Peyer's patch (tissue), 4 donors: ENCODE data around the gene RHAG.

Experiments used
- CTCF ChIP-seq, 6 experiments: fragments of 450-650 bp in 4 of 6; fragments of 200-600 bp in 2 of 6; sonication (generic) in 1 of 6; IDR thresholded peaks; one replicate each; pipeline ENCODE4 v1.5.1; 2017 to 2019; ENCODE audit warnings: antibody characterized with exemption in 6 of 6, mild to moderate bottlenecking in 3 of 6, moderate library complexity in 1 of 6
- POLR2A ChIP-seq, 2 donors: fragments of 450-650 bp; IDR thresholded peaks; one replicate each; pipeline ENCODE4 v1.5.1; 2017; ENCODE audit warnings: antibody characterized with exemption in 2 of 2, mild to moderate bottlenecking in 2 of 2, moderate library complexity in 2 of 2

- TF ChIP-seq CTCF (IDR thresholded peaks at IDR 0.05) (no peak), POLR2A (IDR thresholded peaks at IDR 0.05) (no peak)
Observed at GRCh38 chr6:49618257-49618656, 18.4 kb downstream of the RHAG start.
